Omental fat pad (tissue), 4 donors: ENCODE data around the gene BCL2. TPM values are rescaled to one million over a fixed set of nuclear protein-coding genes. Genes with fewer than 3 reads are reported as not detected.

Experiments used
- ATAC-seq: fragments of 150-250 bp; one replicate; pipeline ENCODE4 v1.9.1; 2016; ENCODE audit warnings: mild to moderate bottlenecking, moderate library complexity; ENCODE audit not compliant: low FRiP score
- DNase-seq: peaks from one replicate; pipeline ENCODE4 v3.0.0-alpha.2; 2019; ENCODE audit warnings: low spot score
- CTCF ChIP-seq, 3 donors: fragments of 450-650 bp; IDR thresholded peaks; one replicate each; pipeline ENCODE4 v1.5.1; 2016 to 2017; ENCODE audit warnings: antibody characterized with exemption in 3 of 3, mild to moderate bottlenecking in 3 of 3, moderate library complexity in 2 of 3
- total RNA-seq, 4 donors: library from RNA; depleted of rRNA; stranded (reverse); fragments of >200 nt; gene quantifications; one replicate each; pipeline ENCODE4 v1.1.0, GENCODE V29; 2016

BCL2 gene
- total RNA-seq, 4 donors from 2014 or later: 18.4 to 84.5 (median 30.2) TPM

- DNase-seq (no peak), ATAC-seq (no peak)
- no peak for TF ChIP-seq CTCF (IDR thresholded peaks at IDR 0.05)
Measured at GRCh38 chr18:63181706-63182309, 137.8 kb downstream of the BCL2 start.

GRCh38 chr18:63180971-63181376, 138.6 kb downstream of the BCL2 start:
- DNase-seq (no peak), ATAC-seq (no peak)
- TF ChIP-seq CTCF (IDR thresholded peaks at IDR 0.05): no peak

- DNase-seq (no peak), ATAC-seq (no peak)
- TF ChIP-seq CTCF (IDR thresholded peaks at IDR 0.05): no peak
Measured at GRCh38 chr18:63180321-63180720, 139.2 kb downstream of the BCL2 start.

GRCh38 chr18:63179422-63179821, 140.1 kb downstream of the BCL2 start:
- no peak for TF ChIP-seq CTCF (IDR thresholded peaks at IDR 0.05)
- no peak for ATAC-seq
- no peak for DNase-seq

GRCh38 chr18:63178971-63179370, 140.6 kb downstream of the BCL2 start:
- ATAC-seq (no peak), DNase-seq (no peak)
- no peak for TF ChIP-seq CTCF (IDR thresholded peaks at IDR 0.05)

GRCh38 chr18:63177919-63178821, 141.4 kb downstream of the BCL2 start:
- no peak for TF ChIP-seq CTCF (IDR thresholded peaks at IDR 0.05)
- DNase-seq (no peak), ATAC-seq (no peak)
